HG02852 (cell line): ENCODE results near the gene PTGES.
"Not testable (repeated sequence)": the region's sequence is repeated elsewhere in the genome, so short reads cannot be mapped to it uniquely, and the experiment has no call there.

ENCODE experiments used
- ATAC-seq: cut with Tn5 transposase; IDR thresholded peaks from one replicate; pipeline ENCODE4 v1.9.1; 2021; ENCODE audit warnings: mild to moderate bottlenecking, moderate library complexity; ENCODE audit not compliant: unreplicated experiment

Gene PTGES

GRCh38 chr9:129773262-129774048 is 20.6 kb upstream of the PTGES start:
- ATAC-seq, result no peak

DNA sequence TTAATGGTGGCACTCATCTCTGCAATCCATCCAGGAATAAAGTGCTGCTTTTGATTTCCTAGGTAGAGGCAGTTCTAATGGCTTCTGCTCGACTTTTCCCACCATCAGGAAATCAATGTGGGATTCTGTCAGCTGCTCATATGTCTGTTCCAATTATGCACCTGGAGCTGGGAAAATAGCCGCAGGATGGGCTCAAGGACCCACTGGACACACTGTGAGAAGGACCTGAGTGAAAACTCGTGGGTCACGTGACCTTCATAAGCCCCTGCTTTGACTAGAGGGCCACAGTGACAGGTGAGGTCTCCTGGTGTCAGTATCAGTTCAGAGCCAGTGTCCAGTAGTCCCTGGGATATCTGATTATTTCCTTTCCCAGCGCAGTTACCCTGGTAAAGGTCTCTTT is 17.9 kb upstream of the PTGES start:
- ATAC-seq, result no peak

DNA sequence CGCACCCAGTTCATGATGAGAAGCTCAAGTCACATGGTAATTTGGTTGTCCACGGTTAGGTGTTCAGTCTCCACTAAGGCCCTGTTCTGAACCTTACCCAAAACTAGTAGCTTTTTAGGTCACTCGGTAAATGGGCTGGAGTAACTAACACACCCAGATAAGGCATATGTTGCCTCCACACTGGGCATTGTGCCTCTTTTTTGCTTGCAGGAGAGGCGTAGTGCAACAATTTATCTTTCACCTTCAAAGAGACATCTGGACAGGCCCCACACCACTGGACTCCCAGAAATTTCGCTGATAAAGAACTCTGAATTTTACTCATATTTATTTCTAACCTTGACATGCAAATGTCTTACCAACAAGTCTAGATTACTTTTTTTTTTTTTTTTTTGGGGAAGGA is 16.8 kb upstream of the PTGES start:
- no peak for ATAC-seq

DNA sequence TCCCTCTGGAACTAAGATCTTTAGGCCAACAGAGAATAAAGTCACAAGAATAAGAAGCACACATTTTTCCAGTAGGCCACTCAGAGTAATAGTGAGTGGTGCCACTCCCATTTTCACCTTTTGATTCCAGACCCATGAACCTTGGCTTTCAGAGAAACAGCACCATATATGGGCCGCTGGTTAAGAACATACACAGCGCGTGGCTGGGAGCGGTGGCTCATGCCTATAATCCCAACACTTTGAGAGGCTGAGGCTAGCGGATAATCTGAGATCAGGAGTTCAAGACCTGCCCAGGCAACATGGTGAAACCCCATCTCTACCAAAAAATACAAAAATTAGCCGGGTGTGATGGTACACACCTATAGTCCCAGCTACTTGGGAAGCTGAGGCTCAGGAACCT is 15.6 kb upstream of the PTGES start:
- ATAC-seq, result no peak

DNA sequence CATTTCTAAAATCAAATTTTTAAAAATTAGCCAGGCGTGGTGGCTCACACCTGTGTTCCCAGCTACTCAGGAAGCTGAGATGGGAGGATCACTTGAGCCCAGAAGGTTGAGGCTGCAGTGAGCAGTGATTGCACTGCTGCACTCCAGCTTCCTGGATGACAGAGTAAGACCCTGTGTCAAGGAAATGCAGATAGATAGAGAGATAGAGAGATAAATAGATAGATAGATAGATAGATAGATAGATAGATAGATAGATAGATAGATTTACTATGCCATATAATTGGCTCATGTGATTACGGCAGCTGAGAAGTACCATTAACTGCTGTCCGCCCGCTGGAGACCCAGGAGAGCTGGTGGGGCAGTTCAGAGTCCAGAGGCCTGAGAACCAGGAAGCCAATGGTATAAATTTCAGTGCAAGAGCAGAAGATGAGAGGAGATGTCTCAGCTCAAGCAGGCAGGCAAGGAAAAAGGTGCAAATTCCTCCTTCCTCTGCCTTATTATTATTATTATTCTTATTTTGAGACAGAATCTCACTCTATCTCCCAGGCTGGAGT is 13.0 kb upstream of the PTGES start:
- ATAC-seq, result no peak

DNA sequence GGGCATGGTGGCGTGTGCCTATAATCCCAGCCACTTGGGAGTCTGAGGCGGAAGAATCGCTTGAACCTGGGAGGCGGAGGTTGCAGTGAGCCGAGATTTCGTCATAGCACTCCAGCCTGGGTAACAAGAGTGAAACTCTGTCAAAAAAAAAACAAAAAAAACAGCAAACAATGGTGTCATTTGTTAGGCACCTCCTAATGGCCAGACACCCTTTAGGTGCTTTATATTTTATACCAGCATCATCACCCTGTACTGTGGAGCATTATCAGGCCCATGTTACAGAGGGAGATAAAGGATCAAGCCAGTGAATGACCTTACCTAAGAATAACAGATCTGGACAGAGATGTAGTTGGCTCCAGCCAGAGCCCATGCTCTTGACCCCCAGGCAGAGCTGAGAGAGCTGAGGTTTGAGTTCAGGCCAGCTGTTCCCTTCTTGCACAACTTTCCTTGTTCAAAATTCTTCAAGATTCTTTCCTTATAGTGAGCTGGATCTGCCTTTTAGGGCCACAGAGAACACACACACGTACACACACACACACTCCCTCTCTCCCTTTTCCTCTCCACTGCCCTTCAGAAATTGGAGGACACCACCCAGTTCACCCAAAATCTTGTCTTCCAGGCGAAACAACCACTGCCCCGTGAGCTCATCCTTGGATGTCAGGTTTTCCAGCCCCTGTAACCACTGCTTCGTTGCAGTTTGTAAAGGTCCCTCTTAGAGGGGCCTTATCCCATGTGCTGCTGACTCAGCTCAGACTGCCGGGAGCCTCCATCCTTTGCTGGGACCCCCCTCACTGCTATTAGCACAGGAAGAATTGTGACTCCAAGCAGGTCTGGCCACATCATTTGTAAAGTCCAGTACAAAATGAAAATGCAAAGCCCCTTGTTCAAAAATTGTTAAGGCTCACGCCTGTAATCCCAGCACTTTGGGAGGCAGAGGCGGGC is 10.4 kb upstream of the PTGES start:
- no peak for ATAC-seq

- ATAC-seq, result not testable (repeated sequence)
These were observed 9.6 kb upstream of the PTGES start for GRCh38 chr9:129762370-129762984.

DNA sequence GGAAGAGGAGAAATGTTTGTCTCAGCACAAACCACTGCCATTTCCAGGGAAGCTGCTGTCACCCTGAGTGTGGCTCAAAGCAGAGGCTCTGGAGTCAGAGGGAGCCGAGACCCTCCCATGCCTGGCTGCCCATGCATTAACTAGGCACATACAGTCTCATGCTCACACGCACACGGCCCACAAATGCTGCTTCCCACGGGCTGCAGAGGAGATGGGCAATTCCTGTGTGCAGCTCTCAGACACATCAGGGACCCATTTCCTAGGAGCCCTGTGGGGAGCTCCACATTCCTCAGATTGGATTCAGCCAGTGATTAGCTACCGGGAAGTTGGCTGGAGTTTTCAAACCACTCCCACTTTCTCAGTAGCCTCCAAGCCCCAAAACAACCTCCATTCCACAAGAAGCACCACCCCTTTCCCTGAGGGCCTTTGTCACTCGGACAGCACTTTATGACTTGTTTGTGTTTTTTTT is 9.1 kb upstream of the PTGES start:
- no peak for ATAC-seq

- ATAC-seq, result no peak
These were observed 8.6 kb upstream of the PTGES start for GRCh38 chr9:129761293-129761900.

GRCh38 chr9:129760784-129761183 is 7.9 kb upstream of the PTGES start:
- ATAC-seq, result not testable (repeated sequence)

GRCh38 chr9:129759804-129760502 is 7.1 kb upstream of the PTGES start:
- ATAC-seq, result no peak

DNA sequence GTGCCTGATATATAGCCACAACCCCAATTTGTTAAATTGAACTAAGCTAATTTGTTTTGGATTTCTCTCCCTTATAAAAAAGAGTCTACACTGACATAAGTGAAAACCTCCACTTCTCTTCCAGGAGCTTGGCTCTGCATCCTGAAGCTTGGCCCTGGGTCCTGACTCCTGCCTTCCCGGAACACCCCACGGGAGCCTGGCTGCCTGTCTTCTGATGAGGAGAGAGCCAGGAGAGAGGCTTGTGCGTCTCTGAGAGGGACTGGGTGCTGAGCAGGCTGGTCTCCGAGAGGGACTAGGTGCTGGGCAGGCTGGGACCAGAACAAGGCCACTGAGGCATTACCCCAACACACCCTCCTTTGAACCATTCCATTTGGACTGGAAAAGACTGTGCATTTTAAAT is 6.5 kb upstream of the PTGES start:
- no peak for ATAC-seq

DNA sequence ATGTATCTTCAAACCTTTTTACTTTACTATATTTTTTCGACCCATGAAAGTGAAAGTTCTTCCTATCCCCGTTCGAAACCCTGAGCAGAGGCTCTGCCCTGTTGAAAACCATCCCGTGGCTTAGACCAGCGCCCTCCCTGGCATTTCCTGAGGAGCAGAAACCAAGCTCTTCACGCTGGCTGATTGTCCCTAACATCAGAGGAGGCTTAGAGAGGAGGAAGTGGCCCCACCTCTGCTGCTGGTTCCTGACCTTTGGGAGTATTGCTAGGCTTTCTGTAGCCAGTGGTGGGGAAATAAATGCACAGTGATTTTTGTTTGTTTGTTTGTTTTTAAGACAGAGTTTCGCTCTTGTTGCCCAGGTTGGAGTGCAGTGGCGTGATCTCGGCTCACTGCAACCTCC is 4.2 kb upstream of the PTGES start:
- ATAC-seq, result no peak

GRCh38 chr9:129756191-129756590 is 3.3 kb upstream of the PTGES start:
- ATAC-seq, result no peak

GRCh38 chr9:129755151-129755550 is 2.3 kb upstream of the PTGES start:
- ATAC-seq, result no peak

- no peak for ATAC-seq
These were observed 721 bp downstream of the PTGES start for GRCh38 chr9:129751841-129752801.

DNA sequence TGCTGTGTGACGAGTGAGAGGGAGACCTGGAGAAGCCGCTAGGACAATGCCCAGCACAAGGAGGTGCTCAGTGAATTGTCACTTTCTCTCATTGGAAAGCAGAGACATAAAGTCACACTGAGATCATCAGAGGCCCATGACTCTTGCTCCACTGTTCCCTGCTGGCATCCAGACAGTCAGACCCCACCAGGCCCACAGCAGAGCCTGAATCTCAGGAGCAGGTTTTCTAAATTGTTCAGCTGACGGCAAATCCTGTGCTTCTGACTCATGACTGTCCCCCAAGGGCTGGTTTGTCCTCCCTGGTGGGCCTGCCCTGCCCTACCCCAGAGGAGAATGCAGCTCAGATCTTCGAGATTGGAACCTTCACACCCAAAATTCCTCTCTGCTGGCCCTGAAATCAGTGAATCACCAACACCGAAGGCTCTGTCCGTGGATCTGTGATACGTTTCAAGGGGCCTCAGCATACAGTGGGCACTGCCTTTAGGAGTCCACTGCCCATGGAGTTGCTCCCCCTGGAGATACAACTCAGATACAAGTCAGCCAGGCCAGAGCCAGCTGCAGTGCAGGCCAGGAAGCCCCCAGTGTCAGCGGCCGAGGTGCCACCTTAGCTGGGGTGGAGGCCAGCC is 2.7 kb downstream of the PTGES start:
- no peak for ATAC-seq

DNA sequence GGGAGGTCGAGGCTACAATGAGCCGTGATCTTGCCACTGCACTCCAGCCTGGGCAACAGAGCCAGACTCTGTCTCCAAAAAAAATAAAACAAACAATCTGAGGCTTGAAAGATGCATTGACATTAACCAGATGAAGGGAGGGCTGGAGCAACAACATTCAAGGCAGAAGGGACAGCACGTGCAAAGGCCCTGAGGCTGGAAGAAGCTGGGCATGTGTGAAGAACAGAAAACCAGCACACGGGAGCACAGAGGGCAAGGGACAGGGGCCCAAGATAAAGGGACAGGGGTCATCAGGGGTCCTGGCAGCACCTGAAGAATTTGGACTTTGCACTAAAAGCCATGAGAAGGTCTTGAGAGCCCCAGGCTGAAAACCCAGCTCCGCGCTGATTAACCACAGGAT is 3.3 kb downstream of the PTGES start:
- ATAC-seq, result no peak
